SU-DHL-6 (cell line): Measurements from ENCODE around the gene PACS2.

Experiments
- CTCF ChIP-seq: fragments of 200-600 bp; sonication (generic); IDR thresholded peaks from one replicate; pipeline ENCODE4 v1.5.1; 2017; ENCODE audit warnings: antibody characterized with exemption, mild to moderate bottlenecking, low read length, moderate library complexity; ENCODE audit not compliant: insufficient read depth, poor library complexity, severe bottlenecking
- EZH2phosphoT487 ChIP-seq: fragments of 200-600 bp; sonication (generic), shearing (Covaris generic); conservative IDR thresholded peaks from 2 replicates; pipeline ENCODE4 v1.6.1; 2018; ENCODE audit warnings: mild to moderate bottlenecking, antibody characterized with exemption, low read length, moderate library complexity, mixed read lengths

GRCh38 chr14:105336477-105337287 is 22.1 kb downstream of the PACS2 start:
- TF ChIP-seq EZH2phosphoT487 (no peak), CTCF (no peak)
